Neural progenitor cell (in vitro differentiated cells): ENCODE data around the gene HK1. TPM values are rescaled to one million over a fixed set of nuclear protein-coding genes. Genes with fewer than 3 reads are reported as not detected.

ENCODE experiments used
- DNase-seq: peaks from one replicate; pipeline ENCODE4 v3.0.0-alpha.2; 2016; ENCODE audit warnings: low spot score
- H2AFZ ChIP-seq: fragments of 200-600 bp; sonication (generic); replicated peaks from 2 replicates; pipeline ENCODE4 v1.6.1; 2016; ENCODE audit warnings: antibody characterized with exemption
- H3F3A ChIP-seq: fragments of 200-600 bp; sonication (generic); 2 replicates; pipeline ENCODE4 v1.6.1; 2016; ENCODE audit warnings: antibody characterized with exemption, low read depth
- H3K27ac ChIP-seq: fragments of 200-600 bp; sonication (generic); 2 replicates; pipeline ENCODE4 v1.5.1; 2016; ENCODE audit warnings: mild to moderate bottlenecking
- H3K27me3 ChIP-seq: fragments of 200-600 bp; sonication (generic); 2 replicates; pipeline ENCODE4 v1.6.1; 2016; ENCODE audit warnings: mild to moderate bottlenecking, moderate library complexity
- H3K36me3 ChIP-seq: fragments of 200-600 bp; sonication (generic); 2 replicates; pipeline ENCODE4 v1.5.1; 2016
- H3K4me1 ChIP-seq: fragments of 200-600 bp; sonication (generic); 2 replicates; pipeline ENCODE4 v1.6.1; 2016; ENCODE audit warnings: mixed run types
- H3K4me2 ChIP-seq: fragments of 200-600 bp; sonication (generic); 2 replicates; pipeline ENCODE4 v1.6.1; 2016
- H3K4me3 ChIP-seq: fragments of 200-600 bp; sonication (generic); 2 replicates; pipeline ENCODE4 v1.5.1; 2016
- H3K79me2 ChIP-seq: fragments of 200-600 bp; sonication (generic); 2 replicates; pipeline ENCODE4 v1.6.1; 2016; ENCODE audit warnings: low read depth
- H3K9ac ChIP-seq: fragments of 200-600 bp; sonication (generic); 2 replicates; pipeline ENCODE4 v1.6.1; 2016
- H3K9me3 ChIP-seq: fragments of 200-600 bp; sonication (generic); 2 replicates; pipeline ENCODE4 v1.5.1; 2016; ENCODE audit warnings: low read depth
- H4K20me1 ChIP-seq: fragments of 200-600 bp; sonication (generic); 2 replicates; pipeline ENCODE4 v1.6.1; 2016; ENCODE audit warnings: low read depth
- H3K27ac Mint-ChIP-seq: 3 replicates; pipeline ENCODE4 v1.8.0; 2021; ENCODE audit warnings: mixed read lengths
- H3K27me3 Mint-ChIP-seq: 2 replicates; pipeline ENCODE4 v1.8.0; 2022; ENCODE audit warnings: low read depth, mild to moderate bottlenecking, inconsistent platforms, moderate library complexity, mixed read lengths; ENCODE audit not compliant: insufficient read depth
- H3K36me3 Mint-ChIP-seq: 3 replicates; pipeline ENCODE4 v1.8.0; 2021; ENCODE audit warnings: mixed read lengths
- H3K4me1 Mint-ChIP-seq: 3 replicates; pipeline ENCODE4 v1.8.0; 2021; ENCODE audit warnings: mixed read lengths
- H3K4me3 Mint-ChIP-seq: 3 replicates; pipeline ENCODE4 v1.8.0; 2021; ENCODE audit warnings: mild to moderate bottlenecking, moderate library complexity, mixed read lengths
- H3K9me3 Mint-ChIP-seq: 3 replicates; pipeline ENCODE4 v1.8.0; 2020; ENCODE audit warnings: mixed read lengths
- EZH2 ChIP-seq: fragments of 200-600 bp; sonication (generic); IDR thresholded peaks from 2 replicates; pipeline ENCODE4 v1.6.1; 2017; ENCODE audit warnings: antibody characterized with exemption, mild to moderate bottlenecking, moderate library complexity
- EZH2phosphoT487 ChIP-seq: fragments of 200-600 bp; sonication (generic); IDR thresholded peaks from 2 replicates; pipeline ENCODE4 v1.6.1; 2017; ENCODE audit warnings: antibody characterized with exemption
- total RNA-seq: library from RNA; depleted of rRNA; stranded (reverse); fragments of >200 nt; gene quantifications from 2 replicates; pipeline ENCODE4 v1.2.3, GENCODE V29; 2015; ENCODE audit warnings: low replicate concordance
- TF ChIP-seq, protein P1 (sequence below): fragments of 200-600 bp; sonication (generic); IDR thresholded peaks from 2 replicates; pipeline ENCODE4 v1.5.1; 2017; ENCODE audit warnings: antibody characterized with exemption, mild to moderate bottlenecking

HK1 gene
- total RNA-seq, 1 donor from 2014 or later: 30.1 TPM

DNA sequence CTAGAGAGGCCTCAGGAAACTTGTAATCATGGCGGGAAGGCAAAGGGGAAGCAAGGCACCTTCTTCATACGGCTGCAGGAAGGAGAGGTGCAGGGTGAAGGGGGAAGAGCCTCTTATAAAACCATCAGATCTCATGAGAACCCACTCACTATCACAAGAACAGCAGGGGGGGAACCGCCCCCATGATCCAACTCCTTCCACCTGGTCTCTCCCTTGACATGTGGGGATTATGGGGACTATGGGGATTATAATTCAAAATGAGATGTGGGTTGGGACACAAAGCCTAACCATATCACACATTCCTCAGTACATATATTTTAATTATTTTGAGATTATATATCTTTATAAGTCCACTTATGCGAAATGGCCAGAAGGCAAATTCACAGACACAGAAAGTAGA lies 8.9 kb downstream of the HK1 start:
- Histone ChIP-seq H3K79me2 (no peaks in the 10 kb centered on the region), H3K4me2 (no peak overlapping the region), H4K20me1 (no peaks in the 10 kb centered on the region), H3K9ac (no peak overlapping the region), H3K27me3 (no peaks in the 10 kb centered on the region), H3F3A (no peaks in the 10 kb centered on the region), H2AFZ (no peak overlapping the region), H3K4me3 (no peak overlapping the region), H3K4me1 (peaks cover 7% of the 10 kb centered on the region), H3K36me3 (no peaks in the 10 kb centered on the region), H3K27ac (no peak overlapping the region), H3K9me3 (no peaks in the 10 kb centered on the region)
- no peak overlapping the region for H3K4me3 Mint-ChIP-seq
- DNase-seq: no peak
- peaks cover 5% of the 10 kb centered on the region for H3K9me3 Mint-ChIP-seq
- peaks cover 36% of the 10 kb centered on the region for H3K4me1 Mint-ChIP-seq
- peaks cover 15% of the 10 kb centered on the region for H3K27me3 Mint-ChIP-seq
- H3K36me3 Mint-ChIP-seq: no peaks in the 10 kb centered on the region
- TF ChIP-seq, protein P1, sequence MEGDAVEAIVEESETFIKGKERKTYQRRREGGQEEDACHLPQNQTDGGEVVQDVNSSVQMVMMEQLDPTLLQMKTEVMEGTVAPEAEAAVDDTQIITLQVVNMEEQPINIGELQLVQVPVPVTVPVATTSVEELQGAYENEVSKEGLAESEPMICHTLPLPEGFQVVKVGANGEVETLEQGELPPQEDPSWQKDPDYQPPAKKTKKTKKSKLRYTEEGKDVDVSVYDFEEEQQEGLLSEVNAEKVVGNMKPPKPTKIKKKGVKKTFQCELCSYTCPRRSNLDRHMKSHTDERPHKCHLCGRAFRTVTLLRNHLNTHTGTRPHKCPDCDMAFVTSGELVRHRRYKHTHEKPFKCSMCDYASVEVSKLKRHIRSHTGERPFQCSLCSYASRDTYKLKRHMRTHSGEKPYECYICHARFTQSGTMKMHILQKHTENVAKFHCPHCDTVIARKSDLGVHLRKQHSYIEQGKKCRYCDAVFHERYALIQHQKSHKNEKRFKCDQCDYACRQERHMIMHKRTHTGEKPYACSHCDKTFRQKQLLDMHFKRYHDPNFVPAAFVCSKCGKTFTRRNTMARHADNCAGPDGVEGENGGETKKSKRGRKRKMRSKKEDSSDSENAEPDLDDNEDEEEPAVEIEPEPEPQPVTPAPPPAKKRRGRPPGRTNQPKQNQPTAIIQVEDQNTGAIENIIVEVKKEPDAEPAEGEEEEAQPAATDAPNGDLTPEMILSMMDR: no peak
- TF ChIP-seq EZH2phosphoT487: no peak
- no peak for TF ChIP-seq EZH2
- peak overlapping the region; percentile 18 for H3K27ac Mint-ChIP-seq

DNA sequence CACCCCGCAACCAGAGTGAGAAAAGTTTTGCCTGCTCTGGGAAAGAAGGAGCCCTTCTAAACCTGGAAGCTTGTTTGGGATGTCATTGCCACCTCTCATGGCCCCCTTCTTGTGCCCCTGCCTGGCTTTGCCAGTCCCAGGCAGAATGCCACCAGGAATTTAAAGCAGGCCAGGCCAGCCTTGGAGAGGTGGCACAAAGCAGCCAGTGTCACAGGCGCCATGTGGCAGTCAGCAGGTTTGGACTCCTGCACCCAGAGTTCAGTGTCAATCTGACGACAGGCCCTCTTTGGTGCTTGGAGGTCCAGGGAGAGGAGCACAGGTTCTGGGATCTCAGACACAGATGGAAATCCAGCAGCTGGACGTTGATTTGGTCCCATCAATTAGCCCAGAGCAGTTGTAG lies 12.7 kb downstream of the HK1 start:
- Histone ChIP-seq H3K9me3 (no peaks in the 10 kb centered on the region), H3K36me3 (no peaks in the 10 kb centered on the region), H4K20me1 (no peaks in the 10 kb centered on the region), H3K9ac (no peak overlapping the region), H3K27me3 (no peaks in the 10 kb centered on the region), H3K79me2 (no peaks in the 10 kb centered on the region), H3K27ac (no peak overlapping the region), H3F3A (no peaks in the 10 kb centered on the region), H3K4me3 (no peak overlapping the region), H2AFZ (no peak overlapping the region), H3K4me2 (no peak overlapping the region), H3K4me1 (no peaks in the 10 kb centered on the region)
- no peak overlapping the region for H3K4me3 Mint-ChIP-seq
- no peak overlapping the region for H3K27ac Mint-ChIP-seq
- DNase-seq: no peak
- H3K27me3 Mint-ChIP-seq: peaks cover 20% of the 10 kb centered on the region
- H3K9me3 Mint-ChIP-seq: no peaks in the 10 kb centered on the region
- no peaks in the 10 kb centered on the region for H3K36me3 Mint-ChIP-seq
- H3K4me1 Mint-ChIP-seq: peaks cover 25% of the 10 kb centered on the region
- TF ChIP-seq EZH2: no peak
- TF ChIP-seq EZH2phosphoT487: no peak
- TF ChIP-seq, protein P1: no peak

DNA sequence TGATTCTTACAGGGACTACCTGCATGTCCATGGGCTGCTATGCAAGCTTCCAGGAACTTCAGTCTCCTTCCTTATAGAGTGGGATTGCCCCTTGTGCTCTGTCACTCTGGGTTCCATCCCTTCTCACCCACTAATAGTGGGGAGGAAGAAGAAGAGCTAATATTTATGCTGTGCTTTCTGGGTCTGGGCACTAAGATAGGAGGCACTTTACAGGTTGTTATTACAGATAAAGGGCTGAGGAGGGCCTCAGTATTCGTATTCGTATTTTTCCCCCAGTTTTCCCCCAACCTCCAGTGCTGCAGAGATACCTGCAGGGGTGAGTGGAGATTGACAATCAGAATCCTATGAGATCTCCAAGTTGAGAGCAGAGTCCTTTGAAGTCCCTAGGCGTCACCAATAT lies 14.2 kb downstream of the HK1 start:
- H3K9ac ChIP-seq: no peak overlapping the region
- H2AFZ ChIP-seq: no peak overlapping the region
- no peaks in the 10 kb centered on the region for H3K36me3 Mint-ChIP-seq
- peaks cover 13% of the 10 kb centered on the region for H3K4me1 Mint-ChIP-seq
- no peak overlapping the region for H3K4me2 ChIP-seq
- no peaks in the 10 kb centered on the region for H4K20me1 ChIP-seq
- H3K27ac ChIP-seq: no peak overlapping the region
- H3K4me3 ChIP-seq: no peak overlapping the region
- no peaks in the 10 kb centered on the region for H3K79me2 ChIP-seq
- TF ChIP-seq, protein P1: no peak
- TF ChIP-seq EZH2phosphoT487 (no peak), EZH2 (no peak)
- no peak overlapping the region for H3K27ac Mint-ChIP-seq
- H3K27me3 Mint-ChIP-seq: peaks cover 13% of the 10 kb centered on the region
- no peaks in the 10 kb centered on the region for H3K9me3 Mint-ChIP-seq
- H3K27me3 ChIP-seq: no peaks in the 10 kb centered on the region
- no peak for DNase-seq
- no peaks in the 10 kb centered on the region for H3K36me3 ChIP-seq
- H3K9me3 ChIP-seq: no peaks in the 10 kb centered on the region
- no peaks in the 10 kb centered on the region for H3F3A ChIP-seq
- no peak overlapping the region for H3K4me3 Mint-ChIP-seq
- no peaks in the 10 kb centered on the region for H3K4me1 ChIP-seq
